Natural killer cell treated with Interleukin-12 subunit alpha and Interleukin-12 subunit beta and Interleukin-15 and Interleukin-18, amount 100 ng/mL, for 72 hours (primary cell): Measurements from ENCODE around the gene PIM3. TPM values are rescaled to one million over a fixed set of nuclear protein-coding genes. Genes with fewer than 3 reads are reported as not detected.
"Not testable (repeated sequence)": the region's sequence is repeated elsewhere in the genome, so short reads cannot be mapped to it uniquely, and the experiment has no call there.

ENCODE experiments used
- ATAC-seq, 2 donors: fragments of 150-1000 bp; cut with Tn5 transposase in 1 of 2; sonication (Bioruptor Pico), chemical (Tn5 transposase) in 1 of 2; 2 replicates each; pipeline ENCODE4 v1.10.0; 2021
- DNase-seq: peaks from one replicate; pipeline ENCODE4 v3.0.0; 2022; ENCODE audit warnings: low spot score
- H3K27ac Mint-ChIP-seq, 2 donors: 1 replicate in 1 of 2; 2 replicates in 1 of 2; pipeline ENCODE4 v1.8.0; 2022; ENCODE audit warnings: mixed read lengths in 2 of 2, mild to moderate bottlenecking in 1 of 2, moderate library complexity in 1 of 2
- H3K27me3 Mint-ChIP-seq, 2 donors: 1 replicate in 1 of 2; 2 replicates in 1 of 2; pipeline ENCODE4 v1.8.0; 2022; ENCODE audit warnings: mixed read lengths in 2 of 2
- H3K36me3 Mint-ChIP-seq: one replicate; pipeline ENCODE4 v1.8.0; 2022; ENCODE audit warnings: mixed read lengths
- H3K4me1 Mint-ChIP-seq, 2 donors: 1 replicate in 1 of 2; 2 replicates in 1 of 2; pipeline ENCODE4 v1.8.0; 2022; ENCODE audit warnings: low read depth in 2 of 2, mixed read lengths in 2 of 2, mild to moderate bottlenecking in 1 of 2
- H3K4me3 Mint-ChIP-seq: one replicate; pipeline ENCODE4 v1.8.0; 2022; ENCODE audit warnings: mixed read lengths
- H3K9me3 Mint-ChIP-seq: 2 replicates; pipeline ENCODE4 v1.8.0; 2022; ENCODE audit warnings: mixed read lengths
- total RNA-seq, 2 donors: library from RNA; stranded (reverse); gene quantifications; one replicate each; pipeline ENCODE4 v1.2.3, GENCODE V29; 2022

PIM3 gene
- total RNA-seq, 2 donors from 2014 or later = 78.5 to 115 TPM

DNA sequence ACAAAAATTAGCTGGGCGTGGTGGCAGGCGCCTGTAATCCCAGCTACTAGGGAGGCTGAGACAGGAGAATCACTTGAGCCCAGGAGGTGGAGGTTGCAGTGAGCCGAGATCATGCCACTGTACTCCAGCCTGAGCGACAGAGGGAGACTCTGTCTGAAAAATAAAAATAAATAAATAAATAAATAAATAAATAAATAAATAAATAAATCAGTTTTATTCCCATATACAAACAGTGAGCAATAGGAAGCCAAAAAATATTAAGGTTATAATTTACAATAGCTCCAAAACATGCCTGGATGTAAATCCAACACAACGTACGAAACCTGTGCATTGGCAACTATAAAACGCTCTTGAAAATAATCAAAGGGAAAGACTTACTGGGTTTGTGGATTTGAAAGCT, 21.2 kb downstream of the PIM3 start:
- H3K4me3 Mint-ChIP-seq, ATAC-seq, H3K9me3 Mint-ChIP-seq, DNase-seq, H3K27ac Mint-ChIP-seq, H3K4me1 Mint-ChIP-seq: not testable (repeated sequence)
- peaks cover 21% of the 10 kb centered on the region for H3K36me3 Mint-ChIP-seq
- peaks cover 26 to 30% of the 10 kb centered on the region in 2 donors for H3K27me3 Mint-ChIP-seq

DNA sequence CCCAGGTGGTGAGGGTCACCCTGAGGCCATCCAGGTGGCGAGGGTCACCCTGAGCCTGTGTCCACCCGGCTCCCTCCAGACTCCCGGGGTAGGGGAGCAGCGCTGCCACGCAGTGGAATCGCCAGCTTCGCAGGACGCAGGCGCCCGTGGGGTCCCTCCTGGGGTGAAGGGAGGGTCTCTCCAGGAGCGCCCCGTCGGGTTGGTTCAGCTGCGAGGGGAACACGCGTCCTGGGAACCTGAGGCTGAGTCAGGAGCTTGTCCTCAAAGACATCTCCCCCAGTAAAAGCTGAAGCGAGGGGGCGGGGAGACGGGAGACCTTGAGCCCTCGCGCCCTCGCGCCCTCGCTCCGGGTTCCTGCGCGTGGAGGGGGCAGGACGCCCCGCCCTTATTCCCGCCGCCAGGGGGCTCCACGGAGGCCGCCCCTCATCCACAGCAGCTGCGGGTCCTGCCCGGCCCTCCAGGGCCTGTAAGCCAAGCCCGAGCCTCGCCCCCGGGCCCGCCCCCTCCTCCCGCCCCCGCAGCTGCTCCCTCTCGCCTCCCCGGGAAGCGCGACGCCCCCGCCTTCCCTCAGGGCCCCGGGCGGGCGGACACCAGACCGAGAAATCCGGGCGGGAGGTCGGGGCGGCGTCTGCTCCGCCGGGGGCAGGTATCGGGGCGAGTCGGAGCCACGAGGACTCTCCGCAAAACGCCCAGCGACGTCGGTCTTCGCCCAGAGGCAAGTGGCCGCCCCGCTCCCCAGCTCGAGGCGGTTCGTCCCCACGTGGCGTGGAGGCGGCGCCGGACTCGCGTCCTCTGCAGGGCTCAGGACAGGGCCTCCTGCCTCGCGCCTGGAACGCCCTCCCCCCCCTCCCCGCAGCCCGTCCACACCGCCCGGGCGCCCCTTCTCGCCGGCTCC, 22.8 kb downstream of the PIM3 start:
- Mint-ChIP-seq H3K27me3 (peaks cover 29 to 30% of the 10 kb centered on the region in 2 donors), H3K4me1 (peaks cover 7 to 9% of the 10 kb centered on the region in 2 donors), H3K36me3 (peaks cover 28% of the 10 kb centered on the region), H3K9me3 (peaks cover 9% of the 10 kb centered on the region), H3K4me3 (no peak overlapping the region), H3K27ac (no peak overlapping the region)
- ATAC-seq (peak; percentile 58 to 77), DNase-seq (peak; percentile 60)

DNA sequence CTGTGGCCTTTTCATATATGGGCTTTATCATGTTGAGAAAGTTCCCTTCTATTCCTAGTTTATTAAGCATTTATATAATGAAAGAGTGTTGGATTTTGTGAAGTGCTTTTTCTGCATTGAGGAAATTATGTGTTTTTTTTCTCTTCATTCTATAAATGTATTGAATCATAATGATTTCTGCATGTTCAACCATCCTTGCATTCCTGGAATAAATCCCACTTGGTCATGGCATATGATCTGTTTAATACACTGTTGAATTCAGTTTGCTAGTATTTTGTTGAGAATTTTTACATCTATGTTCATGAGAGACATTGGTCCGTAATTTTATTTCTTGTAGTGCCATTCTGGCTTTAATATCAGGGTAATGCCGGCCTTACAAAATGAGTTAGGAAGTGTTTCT, 25.8 kb downstream of the PIM3 start:
- no peak for DNase-seq
- Mint-ChIP-seq H3K9me3 (peaks cover 10% of the 10 kb centered on the region), H3K27ac (no peak overlapping the region)

DNA sequence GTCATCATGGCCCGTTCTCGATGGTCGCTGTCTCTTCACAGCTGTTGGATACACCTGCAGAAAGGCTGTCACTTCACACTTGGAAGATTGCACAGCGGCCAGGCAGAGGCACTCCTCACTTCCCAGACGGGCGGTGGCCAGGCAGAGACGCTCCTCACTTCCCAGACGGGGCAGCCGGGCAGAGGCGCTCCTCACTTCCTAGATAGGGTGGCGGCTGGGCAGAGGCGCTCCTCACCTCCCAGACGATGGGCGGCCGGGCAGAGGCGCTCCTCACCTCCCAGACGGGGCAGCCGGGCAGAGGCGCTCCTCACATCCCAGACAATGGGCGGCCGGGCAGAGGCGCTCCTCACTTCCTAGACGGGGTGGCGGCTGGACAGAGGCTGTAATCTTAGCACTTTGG, 29.3 kb downstream of the PIM3 start:
- not testable (repeated sequence) for H3K9me3 Mint-ChIP-seq

More for the DNA sequence above, 25.8 kb downstream of the PIM3 start:
- H3K36me3 Mint-ChIP-seq = peaks cover 23% of the 10 kb centered on the region
- H3K4me1 Mint-ChIP-seq = peaks cover 0 to 5% of the 10 kb centered on the region in 2 donors
- H3K4me3 Mint-ChIP-seq = no peak overlapping the region
- peaks cover 39 to 42% of the 10 kb centered on the region in 2 donors for H3K27me3 Mint-ChIP-seq
- no peak for ATAC-seq

DNA sequence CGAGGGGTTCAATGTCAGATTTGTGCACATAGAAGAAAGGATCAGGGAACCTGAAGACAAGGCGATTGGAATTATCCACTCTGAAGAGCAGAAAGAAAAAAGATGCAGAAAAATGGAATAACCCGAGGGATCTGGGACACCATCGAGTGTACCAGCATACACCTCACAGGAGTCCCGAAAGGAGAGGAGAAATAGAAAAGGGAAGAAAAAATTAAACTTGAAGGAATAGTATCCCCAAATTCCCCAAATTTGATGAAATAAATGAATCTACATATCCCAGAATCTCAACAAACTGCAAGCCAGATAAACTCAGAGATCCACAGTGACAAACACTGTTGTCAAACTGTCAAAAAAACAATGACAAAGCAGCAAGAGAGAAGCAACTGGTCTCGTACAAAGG, 30.6 kb downstream of the PIM3 start:
- ATAC-seq (no peak), DNase-seq (no peak)
- peaks cover 13% of the 10 kb centered on the region for H3K36me3 Mint-ChIP-seq
- peaks cover 19 to 21% of the 10 kb centered on the region in 2 donors for H3K27me3 Mint-ChIP-seq
- H3K27ac Mint-ChIP-seq = no peak overlapping the region
- H3K4me3 Mint-ChIP-seq = no peak overlapping the region
- peaks cover 0 to 3% of the 10 kb centered on the region in 2 donors for H3K4me1 Mint-ChIP-seq
- H3K9me3 Mint-ChIP-seq = peaks cover 5% of the 10 kb centered on the region

More for the DNA sequence above, 29.3 kb downstream of the PIM3 start:
- peaks cover 32 to 34% of the 10 kb centered on the region in 2 donors for H3K27me3 Mint-ChIP-seq
- not testable (repeated sequence) for H3K4me3 Mint-ChIP-seq, ATAC-seq, H3K27ac Mint-ChIP-seq, H3K4me1 Mint-ChIP-seq, DNase-seq
- H3K36me3 Mint-ChIP-seq = peaks cover 23% of the 10 kb centered on the region

DNA sequence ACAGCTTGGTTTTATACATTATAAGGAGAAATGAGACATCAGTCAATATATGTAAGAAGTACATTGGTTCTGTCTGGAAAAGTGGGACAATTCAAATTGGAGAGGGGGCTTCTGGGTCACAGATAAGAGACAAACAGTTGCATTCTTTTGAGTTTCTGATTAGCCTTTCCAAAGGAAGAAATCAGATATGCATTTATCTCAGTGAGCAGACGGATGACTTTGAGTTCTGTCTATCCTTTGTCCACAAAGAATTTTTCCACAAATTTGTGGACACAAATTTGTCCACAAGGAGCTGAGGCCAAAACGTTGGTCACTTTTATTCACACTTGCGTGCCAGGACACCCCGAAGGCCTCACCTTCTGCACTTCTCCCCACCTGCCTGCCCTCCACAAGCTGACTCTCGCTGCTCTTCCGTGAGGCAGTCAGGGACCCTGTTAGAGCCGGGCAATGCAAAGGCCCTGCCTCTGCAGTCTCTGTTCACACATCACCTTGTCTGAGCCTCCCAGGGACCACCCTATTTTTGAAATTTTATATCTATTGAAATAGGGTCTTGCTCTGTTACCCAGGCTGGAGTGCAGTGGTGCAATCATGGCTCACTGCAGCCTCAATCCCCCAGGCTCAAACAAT, 31.4 kb downstream of the PIM3 start:
- Mint-ChIP-seq H3K4me3 (no peak overlapping the region), H3K9me3 (peaks cover 4% of the 10 kb centered on the region), H3K27ac (no peak overlapping the region), H3K27me3 (peaks cover 13 to 18% of the 10 kb centered on the region in 2 donors), H3K36me3 (peaks cover 5% of the 10 kb centered on the region), H3K4me1 (peaks cover 0 to 3% of the 10 kb centered on the region in 2 donors)
- no peak for ATAC-seq
- no peak for DNase-seq

DNA sequence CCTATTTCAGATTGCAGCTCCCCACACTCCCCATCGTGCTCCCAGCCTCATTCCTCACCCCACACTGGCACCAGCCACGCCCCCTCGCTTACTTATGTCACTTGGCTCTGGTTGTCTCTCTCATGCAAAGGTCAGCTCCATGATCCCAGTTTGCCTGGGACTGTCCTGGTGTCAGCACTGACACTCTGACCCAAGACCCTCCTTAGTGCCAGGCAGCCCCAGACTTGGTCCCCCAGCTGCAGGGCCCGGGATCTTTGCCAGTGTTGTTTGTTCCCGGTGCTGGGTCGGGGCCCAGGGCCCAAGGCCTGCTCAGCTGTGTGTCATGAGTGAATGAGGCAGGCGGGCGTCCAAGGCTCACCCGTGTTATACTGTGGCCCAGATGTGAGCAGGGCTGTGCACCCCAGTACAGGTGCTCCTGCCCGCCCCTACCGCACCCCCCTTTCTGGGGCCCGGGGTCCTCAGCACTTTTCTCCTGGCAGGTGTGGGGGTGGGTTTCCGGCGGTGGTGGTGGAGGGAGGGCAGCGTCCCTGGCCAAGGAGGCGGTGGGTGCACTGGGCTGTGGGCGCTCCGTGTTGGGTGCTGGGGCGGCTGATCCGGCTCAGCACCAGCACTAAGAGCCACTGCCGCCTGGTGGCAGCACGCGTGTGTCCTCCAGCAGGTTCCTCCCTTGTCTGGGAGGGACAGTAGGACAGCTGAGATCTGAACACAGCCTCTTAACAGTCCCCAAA, 32.5 kb downstream of the PIM3 start:
- H3K4me3 Mint-ChIP-seq = no peak overlapping the region
- no peak overlapping the region for H3K27ac Mint-ChIP-seq
- peak; percentile 76 to 79 for ATAC-seq
- peaks cover 4% of the 10 kb centered on the region for H3K9me3 Mint-ChIP-seq
- peaks cover 13 to 15% of the 10 kb centered on the region in 2 donors for H3K27me3 Mint-ChIP-seq
- peaks cover 0 to 3% of the 10 kb centered on the region in 2 donors for H3K4me1 Mint-ChIP-seq
- DNase-seq = peak; percentile 75
- H3K36me3 Mint-ChIP-seq = no peaks in the 10 kb centered on the region

DNA sequence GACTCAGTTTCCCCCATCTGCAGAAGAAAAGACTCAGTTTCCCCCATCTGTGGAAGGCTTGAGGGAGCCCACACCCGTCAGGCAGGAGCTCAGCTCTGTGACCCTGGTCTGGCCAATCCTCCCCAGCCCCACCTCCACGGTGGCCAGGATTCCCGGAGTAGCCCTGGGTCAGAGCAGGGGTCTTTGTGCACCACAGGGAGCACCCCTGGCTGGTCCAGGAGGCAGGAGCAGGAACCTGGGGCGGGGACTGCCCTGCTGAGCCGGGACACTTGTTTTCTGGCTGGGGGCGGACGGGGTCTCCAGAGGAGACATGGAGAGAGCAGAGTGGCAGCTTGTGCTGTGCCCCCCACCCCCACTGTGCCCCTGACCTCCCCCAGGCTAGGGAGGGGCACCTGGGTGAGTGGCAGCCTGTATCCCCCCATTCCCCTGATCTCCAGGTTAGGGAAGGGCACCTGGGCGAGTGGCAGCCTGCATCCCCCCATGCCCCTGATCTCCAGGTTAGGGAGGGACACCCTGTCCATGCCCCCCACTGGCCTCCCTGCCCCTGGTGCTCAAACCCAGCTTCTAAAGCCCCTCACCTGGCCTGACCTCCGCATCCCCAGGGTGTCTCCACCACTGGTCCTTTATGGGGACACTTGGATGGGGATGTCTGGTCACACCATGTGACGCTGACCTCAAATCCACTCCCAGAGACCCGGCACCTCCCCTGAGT, 33.2 kb downstream of the PIM3 start:
- H3K27me3 Mint-ChIP-seq = peaks cover 8 to 12% of the 10 kb centered on the region in 2 donors
- peaks cover 4% of the 10 kb centered on the region for H3K9me3 Mint-ChIP-seq
- DNase-seq (no peak), ATAC-seq (peak in 1 of 2 donors; percentile 16)
- H3K4me1 Mint-ChIP-seq = peaks cover 7 to 8% of the 10 kb centered on the region in 2 donors
- no peak overlapping the region for H3K4me3 Mint-ChIP-seq
- H3K36me3 Mint-ChIP-seq = no peaks in the 10 kb centered on the region
- H3K27ac Mint-ChIP-seq = no peak overlapping the region

DNA sequence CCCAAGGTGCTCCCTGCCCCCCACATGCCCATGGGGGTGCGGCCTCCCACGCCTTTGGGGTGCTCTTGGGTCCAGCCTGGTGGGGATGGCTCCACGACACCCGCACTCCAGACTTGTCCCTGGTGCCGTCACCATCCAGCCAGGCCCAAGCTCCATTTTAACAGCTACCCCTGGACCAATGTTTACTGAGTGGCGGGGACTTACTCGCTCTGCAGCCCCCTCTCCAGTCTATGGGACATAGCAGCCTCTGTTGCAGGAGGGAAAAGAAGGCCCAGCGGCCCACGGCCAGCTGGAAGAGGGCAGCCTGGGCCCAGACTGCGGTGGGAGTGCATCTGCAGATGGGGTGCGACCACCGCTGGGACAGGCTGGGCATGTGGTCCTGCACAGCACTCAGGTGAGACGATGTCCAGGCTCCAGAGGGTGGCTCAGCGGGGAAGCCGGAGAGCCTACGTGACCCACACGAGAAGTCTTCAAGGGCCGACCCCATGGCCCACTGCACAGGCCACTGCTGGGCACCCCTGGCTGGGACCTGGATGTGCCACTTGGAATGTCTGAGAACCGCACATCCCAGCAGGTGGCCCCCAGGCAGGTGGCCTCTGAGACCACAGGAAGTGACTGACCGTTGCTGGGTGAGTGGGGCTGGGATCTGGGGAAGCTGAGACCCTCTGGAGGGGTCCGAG, 33.9 kb downstream of the PIM3 start:
- Mint-ChIP-seq H3K4me1 (peaks cover 7 to 8% of the 10 kb centered on the region in 2 donors), H3K36me3 (no peaks in the 10 kb centered on the region), H3K27me3 (peaks cover 1 to 10% of the 10 kb centered on the region in 2 donors), H3K27ac (no peak overlapping the region), H3K4me3 (no peak overlapping the region), H3K9me3 (peaks cover 4% of the 10 kb centered on the region)
- DNase-seq (no peak), ATAC-seq (no peak)

DNA sequence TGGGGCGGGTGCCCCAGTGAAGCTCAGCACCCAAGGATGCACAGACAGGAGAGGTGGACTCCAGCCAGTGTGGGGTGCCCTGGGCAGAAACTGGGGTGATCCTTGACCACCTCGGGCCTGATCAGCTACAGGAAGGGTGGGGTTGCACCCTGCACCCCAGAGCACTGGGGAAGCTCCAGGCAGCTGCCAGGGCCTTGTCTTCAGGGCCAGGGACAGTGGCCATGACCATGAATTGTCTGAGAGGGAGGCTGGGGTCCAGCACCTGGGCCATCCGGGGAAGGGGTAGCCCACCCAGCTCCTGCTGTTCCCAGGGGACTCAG, 34.4 kb downstream of the PIM3 start:
- ATAC-seq = no peak
- H3K9me3 Mint-ChIP-seq = peaks cover 4% of the 10 kb centered on the region

DNA sequence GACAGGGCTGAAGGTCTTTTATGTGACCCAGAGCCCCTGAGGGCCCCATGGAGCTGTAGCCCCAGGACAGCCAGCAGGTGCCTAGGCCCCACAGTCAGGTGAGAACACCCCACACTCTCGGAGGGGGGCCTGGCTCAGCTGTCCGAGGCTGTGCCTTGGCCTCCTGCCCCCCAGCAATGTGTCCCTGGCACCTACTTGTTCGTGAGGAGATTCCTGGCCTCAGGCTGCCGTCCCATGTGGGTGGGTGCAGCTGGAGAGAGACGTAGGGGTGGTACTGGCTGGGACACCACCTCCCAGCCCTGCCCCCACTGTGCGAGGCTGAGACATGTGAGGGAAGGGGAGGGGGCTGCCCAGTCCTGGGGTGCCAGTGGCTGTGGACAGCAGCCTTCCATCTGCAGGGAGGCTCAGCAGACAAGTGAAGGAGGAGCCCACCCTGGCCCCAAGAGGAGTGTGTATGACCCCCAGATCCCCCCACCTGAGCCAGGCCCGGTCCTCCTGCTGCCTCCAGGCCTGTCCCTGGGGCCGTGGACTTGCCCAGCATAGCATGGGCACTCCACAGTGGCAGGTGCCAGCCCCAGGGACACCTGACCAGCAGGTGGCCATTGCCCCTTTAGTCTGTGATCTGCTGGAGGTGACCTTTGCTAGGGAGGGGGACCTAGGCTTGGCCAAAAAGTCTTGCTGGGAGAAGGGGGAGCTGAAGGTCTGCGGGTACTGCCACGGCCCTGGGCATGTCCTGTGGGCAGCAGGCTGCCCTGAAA, 35.0 kb downstream of the PIM3 start:
- ATAC-seq (no peak), DNase-seq (no peak)
- Mint-ChIP-seq H3K36me3 (no peaks in the 10 kb centered on the region), H3K4me1 (peaks cover 7 to 8% of the 10 kb centered on the region in 2 donors), H3K27ac (no peak overlapping the region), H3K9me3 (peaks cover 4% of the 10 kb centered on the region), H3K4me3 (no peak overlapping the region), H3K27me3 (peaks cover 0 to 8% of the 10 kb centered on the region in 2 donors)

More for the DNA sequence above, 34.4 kb downstream of the PIM3 start:
- no peak overlapping the region for H3K4me3 Mint-ChIP-seq
- peaks cover 0 to 10% of the 10 kb centered on the region in 2 donors for H3K27me3 Mint-ChIP-seq
- H3K27ac Mint-ChIP-seq = no peak overlapping the region
- no peak for DNase-seq
- H3K36me3 Mint-ChIP-seq = no peaks in the 10 kb centered on the region
- peaks cover 7 to 8% of the 10 kb centered on the region in 2 donors for H3K4me1 Mint-ChIP-seq

DNA sequence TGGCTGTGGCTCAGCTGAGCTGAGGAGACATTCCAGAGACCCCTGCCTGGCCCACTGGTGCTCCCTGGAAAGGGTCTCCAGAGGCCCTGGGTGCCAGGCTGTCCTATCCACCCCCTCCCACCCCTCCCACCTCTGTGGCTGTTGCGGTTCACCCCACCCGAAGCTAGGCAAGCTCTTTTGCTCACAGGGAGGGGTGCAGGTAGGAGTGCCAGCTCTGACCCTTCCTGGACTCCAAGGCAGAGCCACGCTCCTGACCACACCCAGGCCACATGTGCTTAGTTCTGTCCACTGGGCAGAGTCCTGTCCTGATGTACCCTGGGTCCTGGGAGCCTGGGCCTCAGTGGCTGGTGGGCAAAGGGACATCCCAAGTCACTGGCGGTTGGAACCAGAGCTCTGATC, 35.5 kb downstream of the PIM3 start:
- ATAC-seq = no peak
- Mint-ChIP-seq H3K27me3 (peaks cover 0 to 5% of the 10 kb centered on the region in 2 donors), H3K27ac (no peak overlapping the region), H3K36me3 (no peaks in the 10 kb centered on the region), H3K4me1 (peaks cover 7 to 8% of the 10 kb centered on the region in 2 donors), H3K9me3 (peaks cover 1% of the 10 kb centered on the region), H3K4me3 (no peak overlapping the region)
- no peak for DNase-seq
